Measurements from ENCODE around the gene SCN4A. TPM values are rescaled to one million over a fixed set of nuclear protein-coding genes. Genes with fewer than 3 reads are reported as not detected.

SCN4A gene
- total RNA-seq, 1 donor from 2014 or later, result 1.6 TPM

DNA sequence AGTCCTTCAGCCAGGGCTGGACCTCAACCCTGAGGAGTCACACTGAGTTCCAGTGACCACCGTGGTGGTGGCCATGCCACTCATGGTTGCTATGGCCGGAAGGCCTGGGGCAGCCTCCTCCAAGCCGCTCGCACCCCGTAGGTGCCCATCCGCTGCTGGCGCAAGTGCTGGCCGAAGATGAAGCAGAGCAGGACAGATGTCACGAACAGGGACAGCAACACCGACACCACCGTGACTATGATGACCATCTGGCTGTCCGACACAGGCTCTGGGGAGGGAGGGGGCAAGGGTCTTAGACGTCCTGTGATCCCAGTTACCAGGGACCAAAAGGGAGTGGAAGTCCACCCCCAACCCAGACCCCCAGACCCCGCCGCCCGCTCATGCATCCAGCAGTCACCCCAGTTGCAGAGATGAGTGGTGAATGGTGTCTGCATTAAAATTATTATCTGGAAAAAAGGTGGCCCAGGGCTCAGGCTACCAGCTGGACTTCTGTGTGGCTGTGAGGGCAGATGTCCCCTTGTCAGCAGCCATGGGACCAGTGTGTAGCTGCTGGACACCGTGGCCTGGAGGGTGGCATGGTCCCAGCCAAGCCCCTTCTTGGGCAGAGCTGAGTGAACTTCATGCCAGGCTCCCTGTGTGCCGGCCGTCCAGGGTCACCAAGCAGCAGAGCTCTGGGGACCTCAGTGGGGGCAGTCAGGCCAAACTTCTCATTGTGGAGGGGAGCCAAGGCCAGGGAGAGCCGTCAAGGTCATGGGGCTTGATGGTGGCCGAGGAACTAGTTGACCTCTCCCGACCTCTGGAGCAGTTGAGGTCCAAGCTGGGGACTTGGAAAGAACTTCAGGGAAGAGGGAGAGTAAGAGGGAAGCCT is 30.2 kb upstream of the SCN4A start:
- no peak overlapping the region for H3K27ac Mint-ChIP-seq (ENCODE audit: unreplicated experiment)
- TF ChIP-seq CTCF (conservative IDR thresholded peaks at IDR 0.05), result no peak
- peaks cover 17% of the 10 kb centered on the region for H3K4me1 Mint-ChIP-seq
- H3K27me3 Mint-ChIP-seq (ENCODE audit: low read depth), result peaks cover 10% of the 10 kb centered on the region
- H3K9me3 Mint-ChIP-seq, result no peaks in the 10 kb centered on the region
- H3K36me3 Mint-ChIP-seq (ENCODE audit: low read depth), result no peaks in the 10 kb centered on the region
- H3K4me3 Mint-ChIP-seq, result no peak overlapping the region
- DNase-seq (ENCODE audit: low read depth, low spot score), result no peak

GRCh38 chr17:64001763-64002529 is 29.2 kb upstream of the SCN4A start:
- H3K36me3 Mint-ChIP-seq (ENCODE audit: low read depth), result no peaks in the 10 kb centered on the region
- H3K27me3 Mint-ChIP-seq (ENCODE audit: low read depth), result peaks cover 13% of the 10 kb centered on the region
- TF ChIP-seq CTCF (conservative IDR thresholded peaks at IDR 0.05), result no peak
- H3K4me1 Mint-ChIP-seq, result peaks cover 12% of the 10 kb centered on the region
- no peak overlapping the region for H3K4me3 Mint-ChIP-seq
- H3K9me3 Mint-ChIP-seq, result no peaks in the 10 kb centered on the region
- peak overlapping the region; percentile 71 for H3K27ac Mint-ChIP-seq (ENCODE audit: unreplicated experiment)
- DNase-seq (ENCODE audit: low read depth, low spot score), result no peak

DNA sequence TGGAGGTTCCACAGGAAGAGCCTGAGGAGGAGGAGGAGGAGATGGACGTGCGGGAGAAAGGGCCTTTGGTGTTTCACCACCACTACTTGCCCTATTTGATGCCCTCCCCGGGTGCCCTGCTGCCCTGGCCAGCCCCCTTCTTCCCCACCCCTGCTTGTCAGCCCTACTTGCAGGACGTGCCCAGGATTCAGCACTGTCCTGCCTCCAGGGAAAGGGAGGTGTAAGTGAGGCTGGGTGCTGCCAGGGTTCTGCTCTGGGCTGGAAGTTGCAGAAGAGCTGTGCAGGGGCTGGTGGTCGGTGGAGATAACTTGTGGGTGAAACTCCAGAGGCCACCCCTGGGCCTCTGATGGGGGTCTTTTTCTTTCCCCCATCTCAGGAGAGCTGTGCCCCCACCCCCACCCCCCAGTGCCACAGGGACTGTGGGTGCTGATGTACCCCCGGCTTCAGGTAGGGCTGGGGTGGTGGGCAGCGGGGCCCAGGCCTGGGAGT is 28.4 kb upstream of the SCN4A start:
- no peak for TF ChIP-seq CTCF (conservative IDR thresholded peaks at IDR 0.05)
- peaks cover 21% of the 10 kb centered on the region for H3K27me3 Mint-ChIP-seq (ENCODE audit: low read depth)
- DNase-seq (ENCODE audit: low read depth, low spot score), result no peak
- no peaks in the 10 kb centered on the region for H3K9me3 Mint-ChIP-seq
- peaks cover 12% of the 10 kb centered on the region for H3K4me1 Mint-ChIP-seq
- no peak overlapping the region for H3K27ac Mint-ChIP-seq (ENCODE audit: unreplicated experiment)
- H3K36me3 Mint-ChIP-seq (ENCODE audit: low read depth), result no peaks in the 10 kb centered on the region
- H3K4me3 Mint-ChIP-seq, result no peak overlapping the region

GRCh38 chr17:63999680-64000531 is 27.2 kb upstream of the SCN4A start:
- H3K27ac Mint-ChIP-seq (ENCODE audit: unreplicated experiment), result no peak overlapping the region
- H3K36me3 Mint-ChIP-seq (ENCODE audit: low read depth), result no peaks in the 10 kb centered on the region
- H3K4me1 Mint-ChIP-seq, result peaks cover 11% of the 10 kb centered on the region
- no peak for TF ChIP-seq CTCF (conservative IDR thresholded peaks at IDR 0.05)
- DNase-seq (ENCODE audit: low read depth, low spot score), result no peak
- H3K4me3 Mint-ChIP-seq, result peak overlapping the region; percentile 83
- H3K27me3 Mint-ChIP-seq (ENCODE audit: low read depth), result peaks cover 23% of the 10 kb centered on the region
- no peaks in the 10 kb centered on the region for H3K9me3 Mint-ChIP-seq
